Parathyroid adenoma (tissue), 2 donors: ENCODE data around the gene PIGP.

ENCODE experiments used
- H2AFZ ChIP-seq: fragments of 300-600 bp; sonication (generic); one replicate; pipeline ENCODE4 v1.7.0; 2017; ENCODE audit warnings: antibody characterized with exemption, mild to moderate bottlenecking
- H3K27ac ChIP-seq: fragments of 300-600 bp; sonication (generic); one replicate; pipeline ENCODE4 v1.7.0; 2017
- H3K27me3 ChIP-seq: fragments of 300-600 bp; sonication (generic); one replicate; pipeline ENCODE4 v1.7.0; 2017; ENCODE audit warnings: low read length; ENCODE audit not compliant: control insufficient read depth, insufficient read depth
- H3K36me3 ChIP-seq: fragments of 300-600 bp; sonication (generic); one replicate; pipeline ENCODE4 v1.7.0; 2017; ENCODE audit warnings: low read length; ENCODE audit not compliant: control insufficient read depth, insufficient read depth
- H3K4me1 ChIP-seq: fragments of 300-600 bp; sonication (generic); one replicate; pipeline ENCODE4 v1.7.0; 2017; ENCODE audit warnings: control low read depth
- H3K4me2 ChIP-seq: fragments of 300-600 bp; sonication (generic); one replicate; pipeline ENCODE4 v1.7.0; 2017; ENCODE audit warnings: low read length
- H3K4me3 ChIP-seq: fragments of 300-600 bp; sonication (generic); one replicate; pipeline ENCODE4 v1.7.0; 2017; ENCODE audit warnings: low read depth, low read length
- H3K79me2 ChIP-seq: fragments of 300-600 bp; sonication (generic); one replicate; pipeline ENCODE4 v1.7.0; 2017; ENCODE audit warnings: control low read depth
- H3K9ac ChIP-seq: fragments of 300-600 bp; sonication (generic); one replicate; pipeline ENCODE4 v1.7.0; 2017; ENCODE audit warnings: mild to moderate bottlenecking
- H3K9me3 ChIP-seq: fragments of 300-600 bp; sonication (generic); one replicate; pipeline ENCODE4 v1.7.0; 2017; ENCODE audit warnings: low read length; ENCODE audit not compliant: control insufficient read depth
- CTCF ChIP-seq: fragments of 300-600 bp; sonication (generic); IDR thresholded peaks from one replicate; pipeline ENCODE4 v1.7.0; 2017; ENCODE audit warnings: antibody characterized with exemption, mild to moderate bottlenecking
- donor health status: primary hyperparathyroidism.

Gene PIGP

GRCh38 chr21:37073417-37074196, 736 bp upstream of the PIGP start:
- Histone ChIP-seq H3K79me2 (peaks cover 2% of the 10 kb centered on the region), H3K4me3 (peak overlapping the region; percentile 71), H3K4me1 (peaks cover 6% of the 10 kb centered on the region), H3K4me2 (peak overlapping the region; percentile 79), H3K36me3 (no peaks in the 10 kb centered on the region), H3K9ac (no peak overlapping the region), H3K27ac (peak overlapping the region; percentile 69), H2AFZ (peak overlapping the region; percentile 91), H3K9me3 (no peaks in the 10 kb centered on the region), H3K27me3 (no peaks in the 10 kb centered on the region)
- no peak for TF ChIP-seq CTCF

GRCh38 chr21:37072274-37072987, 440 bp downstream of the PIGP start:
- H2AFZ ChIP-seq = peak overlapping the region; percentile 89
- no peaks in the 10 kb centered on the region for H3K9me3 ChIP-seq
- peak overlapping the region; percentile 84 for H3K9ac ChIP-seq
- H3K36me3 ChIP-seq = no peaks in the 10 kb centered on the region
- H3K79me2 ChIP-seq = peaks cover 2% of the 10 kb centered on the region
- TF ChIP-seq CTCF = no peak
- H3K27me3 ChIP-seq = no peaks in the 10 kb centered on the region
- H3K4me3 ChIP-seq = peak overlapping the region; percentile 81
- peaks cover 6% of the 10 kb centered on the region for H3K4me1 ChIP-seq
- H3K4me2 ChIP-seq = peak overlapping the region; percentile 97
- H3K27ac ChIP-seq = peak overlapping the region; percentile 98

- no peaks in the 10 kb centered on the region for H3K36me3 ChIP-seq
- peak overlapping the region; percentile 81 for H3K4me3 ChIP-seq
- H3K4me2 ChIP-seq = peak overlapping the region; percentile 97
- H3K27ac ChIP-seq = peak overlapping the region; percentile 98
- H3K9me3 ChIP-seq = no peaks in the 10 kb centered on the region
- peaks cover 6% of the 10 kb centered on the region for H3K4me1 ChIP-seq
- H3K79me2 ChIP-seq = peaks cover 2% of the 10 kb centered on the region
- peak overlapping the region; percentile 89 for H2AFZ ChIP-seq
- no peak for TF ChIP-seq CTCF
- peak overlapping the region; percentile 84 for H3K9ac ChIP-seq
- no peaks in the 10 kb centered on the region for H3K27me3 ChIP-seq
Observed at GRCh38 chr21:37071561-37072273, 1.2 kb downstream of the PIGP start.

GRCh38 chr21:37065561-37066177, 7.2 kb downstream of the PIGP start:
- H3K79me2 ChIP-seq = no peaks in the 10 kb centered on the region
- no peaks in the 10 kb centered on the region for H3K36me3 ChIP-seq
- H3K9ac ChIP-seq = no peak overlapping the region
- no peak overlapping the region for H3K27ac ChIP-seq
- no peak overlapping the region for H2AFZ ChIP-seq
- H3K9me3 ChIP-seq = no peaks in the 10 kb centered on the region
- no peak for TF ChIP-seq CTCF
- H3K27me3 ChIP-seq = no peaks in the 10 kb centered on the region
- H3K4me3 ChIP-seq = no peak overlapping the region
- peaks cover 3% of the 10 kb centered on the region for H3K4me1 ChIP-seq
- H3K4me2 ChIP-seq = no peak overlapping the region
